ENCODE data around the gene MCCC1. TPM values are rescaled to one million over a fixed set of nuclear protein-coding genes. Genes with fewer than 3 reads are reported as not detected.

The MCCC1 gene
- polyA plus RNA-seq, 4 donors = 52.5 to 75.5 (median 61.8) TPM

Other genes with a start within 250 kb of the MCCC1 start
- gene DCUN1D1, start 119.0 kb downstream of the MCCC1 start, polyA plus RNA-seq (ENCODE audit: insufficient read length in 4 of 4) = 10 to 100 TPM; 47.3 to 62.7 (median 52.4) TPM
- gene LAMP3, start 63.2 kb upstream of the MCCC1 start, polyA plus RNA-seq (ENCODE audit: insufficient read length in 4 of 4) = 1 to 10 TPM; 2.6 to 3.7 (median 3.1) TPM
- gene B3GNT5, start 153.8 kb upstream of the MCCC1 start, polyA plus RNA-seq (ENCODE audit: insufficient read length in 4 of 4) = 10 to 100 TPM; 22.6 to 26.9 (median 24.0) TPM